GM19455 (cell line): ENCODE measurements around the gene KDM2A.

Experiments
- ATAC-seq: cut with Tn5 transposase; IDR thresholded peaks from one replicate; pipeline ENCODE4 v1.9.1; 2021; ENCODE audit not compliant: unreplicated experiment

Gene KDM2A

DNA sequence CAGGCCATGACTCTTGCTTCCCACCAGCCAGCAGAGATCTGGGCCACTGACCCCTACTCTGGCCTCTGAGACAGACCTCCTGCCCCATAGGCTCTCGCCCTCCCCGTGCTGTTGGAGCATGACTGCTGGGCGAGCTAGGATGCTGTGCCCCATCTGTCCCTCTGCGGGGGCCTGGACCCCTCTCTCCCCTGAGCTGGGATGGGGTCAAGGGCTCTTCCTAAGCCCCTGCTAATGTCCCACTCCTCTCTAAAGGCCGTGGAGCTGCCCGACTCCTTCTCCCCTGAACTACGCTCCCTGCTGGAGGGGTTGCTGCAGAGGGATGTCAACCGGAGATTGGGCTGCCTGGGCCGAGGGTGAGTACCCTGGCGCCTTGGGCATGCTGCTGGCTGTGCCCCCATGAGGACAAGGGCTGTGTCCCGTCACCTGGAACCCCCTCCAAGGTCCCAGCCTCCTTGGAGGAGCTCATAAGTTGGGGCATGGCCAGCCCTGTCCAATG is 163.9 kb downstream of the KDM2A start:
- ATAC-seq: no peak

GRCh38 chr11:67283481-67283963 is 164.5 kb downstream of the KDM2A start:
- no peak for ATAC-seq

DNA sequence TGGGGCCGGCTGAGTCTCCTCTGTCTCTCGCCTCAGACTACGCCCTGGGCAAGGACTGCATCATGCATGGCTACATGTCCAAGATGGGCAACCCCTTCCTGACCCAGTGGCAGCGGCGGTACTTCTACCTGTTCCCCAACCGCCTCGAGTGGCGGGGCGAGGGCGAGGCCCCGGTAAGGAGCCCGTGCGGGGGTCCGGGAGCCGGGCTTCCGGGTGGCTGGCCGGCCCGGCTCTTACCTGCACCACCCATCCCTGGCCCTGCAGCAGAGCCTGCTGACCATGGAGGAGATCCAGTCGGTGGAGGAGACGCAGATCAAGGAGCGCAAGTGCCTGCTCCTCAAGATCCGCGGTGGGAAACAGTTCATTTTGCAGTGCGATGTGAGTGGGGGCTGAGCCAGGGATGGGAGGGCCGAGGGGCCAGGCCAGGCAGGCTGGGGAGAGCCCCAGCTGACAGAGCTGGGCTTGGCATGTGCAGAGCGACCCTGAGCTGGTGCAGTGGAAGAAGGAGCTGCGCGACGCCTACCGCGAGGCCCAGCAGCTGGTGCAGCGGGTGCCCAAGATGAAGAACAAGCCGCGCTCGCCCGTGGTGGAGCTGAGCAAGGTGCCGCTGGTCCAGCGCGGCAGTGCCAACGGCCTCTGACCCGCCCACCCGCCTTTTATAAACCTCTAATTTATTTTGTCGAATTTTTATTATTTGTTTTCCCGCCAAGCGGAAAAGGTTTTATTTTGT is 165.9 kb downstream of the KDM2A start:
- no peak for ATAC-seq

- no peak for ATAC-seq
Observed at GRCh38 chr11:67285541-67286498, 166.8 kb downstream of the KDM2A start.

DNA sequence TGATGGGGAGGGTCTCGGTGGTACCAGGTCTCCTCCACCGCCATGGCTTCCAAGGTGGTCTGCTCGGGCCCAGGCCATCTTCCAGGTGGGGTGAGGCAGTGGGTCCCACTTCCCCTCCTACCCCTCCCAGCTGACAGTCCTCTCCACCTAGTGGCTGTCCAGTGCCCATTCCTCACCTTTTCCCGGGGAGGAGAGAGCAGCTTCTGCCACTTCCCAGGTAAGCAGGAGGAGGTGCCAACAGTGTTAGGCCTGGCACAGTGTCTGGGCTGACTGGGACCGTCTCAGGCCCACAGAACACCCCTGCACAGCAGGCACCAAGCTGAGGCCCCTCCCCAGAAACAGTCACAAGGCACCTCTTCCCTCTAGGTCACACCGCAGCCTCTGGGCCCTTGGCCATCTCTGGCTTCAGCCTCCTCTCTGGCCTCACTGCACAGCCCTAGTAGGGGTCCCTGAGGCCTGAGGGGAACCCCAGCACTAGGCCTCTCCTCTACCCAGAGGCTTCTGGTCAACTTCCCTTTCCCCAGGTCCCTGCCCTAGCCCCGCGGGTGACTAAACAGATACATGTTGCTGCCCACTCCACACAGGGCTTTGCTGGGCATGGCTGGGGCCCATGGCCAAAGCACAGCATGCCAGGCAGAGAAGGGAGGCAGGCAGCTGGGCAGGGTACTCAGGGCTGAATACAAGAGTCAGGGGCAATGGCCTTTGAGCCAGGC is 167.7 kb downstream of the KDM2A start:
- no peak for ATAC-seq

GRCh38 chr11:67287355-67288197 is 168.5 kb downstream of the KDM2A start:
- no peak for ATAC-seq

- ATAC-seq: no peak
Observed at GRCh38 chr11:67288198-67288451, 169.1 kb downstream of the KDM2A start.

DNA sequence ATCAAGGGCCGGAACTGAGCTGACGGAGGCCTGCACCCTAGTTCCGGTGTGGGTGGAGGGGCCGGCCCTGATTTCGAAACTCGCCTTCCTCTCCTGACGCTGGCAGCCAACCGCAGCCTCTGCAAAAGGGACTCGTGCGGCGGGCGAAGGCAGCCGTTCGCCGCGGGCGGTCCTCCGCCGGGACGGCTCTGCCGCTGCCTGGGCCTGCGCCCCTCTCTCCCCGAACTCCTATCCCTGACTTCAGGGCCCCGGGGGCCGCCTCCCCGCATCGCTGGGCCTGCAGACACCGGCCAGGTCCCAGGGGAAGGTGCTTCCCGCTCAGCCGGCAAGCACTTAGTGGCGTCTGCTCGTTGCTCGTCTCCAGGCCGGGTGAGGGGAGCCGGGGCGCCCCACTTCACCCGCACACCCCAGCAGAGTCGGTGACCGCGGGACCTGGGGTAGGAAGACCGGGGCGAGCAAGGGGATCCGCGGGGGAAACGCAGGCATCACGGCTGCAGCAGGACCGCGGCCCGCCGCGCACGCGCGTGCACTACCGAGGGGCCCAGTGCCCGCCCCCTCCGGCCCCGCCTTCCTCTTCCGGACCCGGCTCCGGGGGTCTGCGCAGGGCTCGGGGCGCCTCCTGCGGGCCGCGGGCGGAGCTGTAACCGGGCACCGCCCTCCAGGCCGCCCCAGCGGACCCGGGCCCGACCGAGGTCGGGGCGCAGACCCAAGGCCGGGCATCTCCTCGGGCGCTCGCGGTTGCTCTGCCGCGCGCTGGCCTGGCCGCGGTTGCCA is 169.6 kb downstream of the KDM2A start:
- ATAC-seq: peak; percentile 58

GRCh38 chr11:67289226-67289650 is 170.2 kb downstream of the KDM2A start, which contains the start of gene ANKRD13D:
ANKRD13D (plus strand) TSS chr11:67289303; CDS start chr11:67289461, 158 bp downstream.
- ATAC-seq: peak; percentile 46

DNA sequence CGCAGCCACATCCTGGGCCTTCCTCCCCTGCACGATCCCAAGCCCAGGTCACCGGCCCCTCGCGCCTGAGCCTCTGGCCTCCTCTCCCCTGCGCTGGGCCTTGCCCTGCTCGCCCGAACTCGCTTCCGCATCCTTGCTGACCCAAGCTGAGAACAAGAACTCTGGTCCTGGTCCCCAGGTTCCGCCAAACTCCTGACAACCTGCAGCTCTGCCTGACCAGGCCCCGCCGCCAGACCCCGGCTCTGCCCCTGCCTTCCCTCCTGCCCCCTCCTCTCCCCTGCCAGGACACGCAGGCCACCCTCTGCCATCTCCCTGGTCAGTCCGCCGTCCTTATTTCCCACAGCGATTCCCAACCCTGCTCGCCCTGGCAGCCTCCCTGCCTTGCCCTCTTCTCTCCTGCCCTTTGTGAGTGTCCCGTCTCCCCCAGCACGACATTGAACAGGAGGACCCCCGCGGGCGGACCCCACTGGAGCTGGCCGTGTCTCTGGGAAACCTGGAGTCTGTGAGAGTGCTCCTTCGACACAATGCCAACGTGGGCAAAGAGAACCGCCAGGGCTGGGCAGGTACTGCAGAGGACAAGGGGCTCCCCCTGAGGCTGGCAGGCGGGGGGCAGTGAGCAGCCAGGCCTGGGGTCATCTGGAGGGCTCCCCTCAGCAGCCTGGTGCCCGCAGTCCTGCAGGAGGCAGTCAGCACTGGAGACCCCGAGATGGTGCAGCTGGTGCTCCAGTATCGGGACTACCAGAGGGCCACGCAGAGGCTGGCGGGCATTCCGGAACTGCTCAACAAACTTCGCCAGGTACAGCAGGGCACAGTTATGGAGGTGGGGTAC is 170.8 kb downstream of the KDM2A start:
- no peak for ATAC-seq

DNA sequence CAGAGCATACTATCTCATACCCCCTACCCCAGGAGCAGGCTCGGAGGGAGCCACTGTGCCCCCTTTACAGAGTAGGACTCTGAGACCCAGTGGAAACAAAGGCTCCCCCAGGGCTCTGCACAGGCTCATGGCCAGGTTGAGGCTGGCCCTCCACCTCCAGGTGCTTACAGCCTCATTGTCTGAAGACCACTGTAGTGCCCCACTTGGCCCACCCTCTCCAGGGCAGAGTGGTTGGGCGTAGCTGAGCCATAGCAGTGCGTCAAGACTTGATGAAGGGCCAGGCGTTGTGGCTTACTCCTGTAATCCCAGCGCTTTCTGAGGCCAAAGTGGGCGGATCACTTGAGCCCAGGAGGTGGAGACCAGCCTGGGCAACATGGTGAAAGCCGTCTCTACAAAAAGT is 171.7 kb downstream of the KDM2A start:
- ATAC-seq: no peak

GRCh38 chr11:67291481-67292381 is 172.7 kb downstream of the KDM2A start:
- ATAC-seq: no peak

DNA sequence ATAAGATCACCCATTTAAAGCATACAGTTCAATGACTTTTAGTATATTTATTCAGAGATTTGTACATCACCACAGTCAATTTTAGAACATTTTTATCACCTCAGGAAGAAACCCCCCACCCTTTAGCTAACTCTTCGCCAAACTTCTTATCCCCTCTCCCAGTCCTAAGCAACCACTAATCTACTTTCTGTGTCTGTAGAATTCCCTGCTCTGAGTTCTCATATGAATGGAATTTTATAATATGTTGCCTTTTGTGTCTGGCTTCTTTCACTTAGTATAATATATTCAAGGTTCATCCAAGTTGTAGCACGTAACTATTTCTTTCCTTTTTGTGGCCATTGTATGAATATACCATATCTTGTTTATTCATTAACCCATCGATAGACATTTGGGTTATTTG is 173.6 kb downstream of the KDM2A start:
- ATAC-seq: no peak

DNA sequence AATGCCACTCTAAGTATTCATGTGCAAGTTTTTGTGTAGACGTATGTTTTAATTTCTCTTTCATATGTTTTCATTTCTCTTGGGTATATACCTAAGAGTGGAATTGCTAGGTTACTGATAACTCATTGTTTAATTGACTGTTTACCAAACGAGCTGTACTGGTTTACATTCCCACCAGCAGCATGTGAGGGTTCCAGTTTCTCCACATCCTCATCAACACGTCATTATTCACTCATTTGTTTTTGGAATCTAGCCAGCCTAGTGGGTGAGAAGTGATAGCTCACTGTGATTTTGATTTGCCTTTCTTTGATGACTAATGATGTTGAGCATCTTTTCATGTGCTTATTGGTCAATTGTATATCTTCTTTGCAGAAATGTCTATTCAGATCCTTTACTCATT is 174.0 kb downstream of the KDM2A start:
- ATAC-seq: no peak

- ATAC-seq: no peak
Observed at GRCh38 chr11:67295846-67296245, 176.8 kb downstream of the KDM2A start.

DNA sequence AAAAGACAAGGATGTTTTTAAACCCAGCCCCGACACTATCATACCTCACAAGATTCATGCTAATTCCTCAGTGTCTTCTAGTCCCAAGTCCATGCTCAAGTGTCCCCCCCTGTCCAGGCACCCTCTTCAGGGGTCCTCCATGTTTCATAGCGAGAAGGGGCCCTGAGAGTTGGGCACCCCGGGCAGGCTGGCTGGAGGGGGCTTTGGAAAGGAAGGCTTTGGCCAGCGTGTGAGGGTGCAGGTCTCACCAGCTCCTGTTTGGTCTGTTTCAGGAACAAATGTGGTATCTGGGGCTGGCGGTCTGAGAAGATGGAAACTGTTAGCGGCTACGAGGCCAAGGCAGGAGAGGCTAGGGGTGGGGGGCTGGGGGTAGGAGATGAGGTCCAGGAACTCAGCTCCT is 179.7 kb downstream of the KDM2A start:
- no peak for ATAC-seq

DNA sequence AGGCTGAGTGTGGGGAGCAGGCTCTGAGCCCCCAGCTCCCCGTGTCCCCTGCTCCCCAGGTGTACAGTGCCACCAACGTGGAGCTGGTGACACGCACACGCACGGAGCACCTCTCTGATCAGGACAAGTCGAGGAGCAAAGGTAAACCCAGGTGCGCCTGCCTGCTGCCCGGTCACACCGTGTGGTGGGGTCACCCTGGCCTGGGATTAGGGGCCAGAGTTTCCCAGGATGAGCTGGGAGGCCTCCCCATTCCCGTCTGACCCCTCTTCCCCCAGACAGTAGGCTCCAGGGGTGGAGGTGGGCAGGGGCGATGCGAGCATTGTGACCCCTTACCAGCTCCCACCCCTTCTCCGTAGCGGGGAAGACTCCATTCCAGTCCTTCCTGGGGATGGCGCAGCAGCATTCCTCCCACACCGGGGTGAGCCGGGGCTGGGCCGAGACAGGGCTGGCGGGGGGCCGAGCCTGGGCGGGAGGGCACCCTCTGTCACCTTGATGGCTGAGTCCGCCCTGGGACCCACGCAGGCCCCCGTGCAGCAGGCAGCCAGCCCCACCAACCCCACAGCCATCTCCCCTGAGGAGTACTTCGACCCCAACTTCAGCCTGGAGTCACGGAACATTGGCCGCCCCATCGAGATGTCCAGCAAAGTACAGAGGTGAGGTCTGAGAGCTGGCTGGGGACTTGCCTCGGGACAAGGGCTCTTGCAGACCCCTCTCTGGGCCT is 180.6 kb downstream of the KDM2A start:
- no peak for ATAC-seq
